NCI-H82 treated with DMSO at 0.1 percent for 48 hours (cell line): ENCODE data around the gene OXSR1.
"Not testable (repeated sequence)": the region's sequence is repeated elsewhere in the genome, so short reads cannot be mapped to it uniquely, and the experiment has no call there.

Source experiments
- DNase-seq: peaks from one replicate; lab custom pipeline; 2025; ENCODE audit not compliant: unreplicated experiment; lab: John Stamatoyannopoulos, UW

Gene OXSR1

GRCh38 chr3:38165722-38166387 is 518 bp downstream of the OXSR1 start:
- no peak for DNase-seq

DNA sequence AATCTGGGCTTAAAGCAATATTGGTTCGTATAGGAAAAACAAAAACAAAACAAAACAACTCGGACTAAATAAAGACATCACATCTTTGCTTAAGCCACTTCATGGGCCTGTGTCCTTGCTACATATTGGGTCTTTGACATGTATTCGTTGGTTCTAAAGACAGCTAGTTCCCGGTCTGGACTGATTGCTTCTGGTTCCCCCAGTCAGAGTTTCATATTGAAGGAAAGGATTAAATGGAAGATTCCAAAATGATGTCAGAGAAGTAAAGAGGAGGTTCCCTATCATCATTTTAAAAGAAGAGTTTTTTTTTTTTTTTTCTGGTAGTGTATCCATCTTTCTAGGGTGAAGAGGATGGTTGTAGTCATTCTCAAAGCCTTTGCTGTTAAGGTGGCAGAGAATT is 2.3 kb downstream of the OXSR1 start:
- no peak for DNase-seq

DNA sequence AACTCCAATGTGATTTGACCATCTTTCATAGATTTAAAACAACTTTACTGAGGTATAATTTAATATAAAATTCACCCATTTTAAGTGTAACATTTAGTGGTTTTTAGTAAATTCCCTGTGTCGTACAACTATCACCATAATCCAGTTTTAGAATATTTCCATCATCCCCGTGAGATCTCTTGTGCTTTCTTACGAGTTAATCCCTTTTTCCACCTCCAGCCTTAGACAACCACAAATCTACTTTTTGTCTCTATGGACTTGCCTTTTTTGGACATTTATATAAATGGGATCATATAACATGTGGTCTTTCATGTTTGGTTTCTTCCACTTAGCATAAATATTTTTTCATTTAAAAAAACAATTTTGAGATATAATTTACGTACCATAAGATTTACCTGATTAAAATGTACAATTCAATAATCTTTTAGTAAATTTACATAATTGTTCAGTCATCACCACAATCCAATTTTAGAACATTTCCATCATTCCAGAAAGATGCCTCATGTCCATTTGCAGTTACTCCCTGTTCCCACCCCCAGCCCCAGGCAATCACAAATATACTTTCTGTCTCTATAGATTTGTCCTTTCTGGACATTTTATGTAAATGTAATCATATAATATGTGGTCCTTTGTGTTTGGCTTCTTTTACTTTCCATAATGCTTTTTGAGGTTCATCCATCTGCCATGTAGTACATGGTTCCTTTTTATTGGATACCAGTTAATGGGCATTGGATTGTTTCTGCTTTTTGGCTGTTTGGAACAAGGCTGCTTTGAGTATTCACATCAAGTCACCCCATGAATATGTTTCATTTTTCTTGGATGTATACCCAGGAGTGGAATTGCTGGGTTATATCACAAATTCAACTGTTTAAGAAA is 3.1 kb downstream of the OXSR1 start:
- DNase-seq, result no peak

- DNase-seq, result no peak
Observed at GRCh38 chr3:38169027-38169317, 3.6 kb downstream of the OXSR1 start.

- DNase-seq, result no peak
Observed at GRCh38 chr3:38170722-38171121, 5.4 kb downstream of the OXSR1 start.

DNA sequence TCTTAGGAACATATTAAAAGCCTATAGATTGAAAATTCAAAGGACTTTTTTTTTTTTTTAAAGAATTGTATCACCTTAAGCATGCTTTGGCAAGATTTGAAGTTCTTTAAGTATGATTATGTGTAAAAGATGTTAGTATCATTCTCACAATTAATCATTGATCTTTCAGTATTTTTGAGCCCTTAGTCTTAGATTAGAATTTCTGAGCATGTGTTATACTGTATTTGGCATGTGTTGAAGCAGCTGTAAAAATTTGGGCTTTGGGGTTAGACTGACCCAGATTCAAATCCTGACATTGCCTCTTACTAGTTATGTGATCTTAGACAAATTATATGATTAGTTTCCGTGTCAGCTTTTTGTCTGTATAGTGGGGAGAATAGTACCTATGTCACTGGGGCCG is 6.3 kb downstream of the OXSR1 start:
- no peak for DNase-seq

DNA sequence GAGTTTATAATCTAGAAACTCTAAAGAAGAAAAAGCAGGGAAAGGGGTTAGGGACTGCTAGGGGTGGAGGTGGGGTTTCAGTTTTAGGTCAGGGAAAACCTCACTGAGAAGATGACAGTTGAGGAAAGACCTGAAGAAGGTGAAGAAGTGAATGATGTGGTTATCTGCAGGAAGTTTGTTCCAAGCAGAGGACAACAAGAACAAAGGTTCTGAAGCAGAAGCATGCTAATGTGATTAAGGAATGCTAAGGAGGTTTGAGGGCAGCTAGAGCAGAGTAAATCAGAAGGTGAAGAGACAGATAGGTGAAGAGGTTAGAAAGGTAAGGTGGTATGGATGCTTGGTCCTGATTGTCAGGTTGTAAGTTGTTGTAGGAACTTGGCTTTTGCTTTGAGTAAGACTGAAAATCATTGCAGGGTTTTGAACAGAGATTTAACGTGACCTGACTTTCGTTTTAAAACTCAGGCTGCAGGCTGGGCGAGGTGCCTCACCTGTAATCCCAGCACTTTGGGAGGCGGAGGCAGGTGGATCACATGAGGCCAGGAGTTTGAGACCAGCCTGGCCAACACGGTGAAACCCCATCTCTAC is 8.6 kb downstream of the OXSR1 start:
- DNase-seq, result no peak

GRCh38 chr3:38177181-38177580 is 11.8 kb downstream of the OXSR1 start:
- DNase-seq, result no peak

- no peak for DNase-seq
Observed at GRCh38 chr3:38186781-38187180, 21.4 kb downstream of the OXSR1 start.

- no peak for DNase-seq
Observed at GRCh38 chr3:38190481-38190881, 25.1 kb downstream of the OXSR1 start.

- not testable (repeated sequence) for DNase-seq
Observed at GRCh38 chr3:38202931-38203330, 37.6 kb downstream of the OXSR1 start.

DNA sequence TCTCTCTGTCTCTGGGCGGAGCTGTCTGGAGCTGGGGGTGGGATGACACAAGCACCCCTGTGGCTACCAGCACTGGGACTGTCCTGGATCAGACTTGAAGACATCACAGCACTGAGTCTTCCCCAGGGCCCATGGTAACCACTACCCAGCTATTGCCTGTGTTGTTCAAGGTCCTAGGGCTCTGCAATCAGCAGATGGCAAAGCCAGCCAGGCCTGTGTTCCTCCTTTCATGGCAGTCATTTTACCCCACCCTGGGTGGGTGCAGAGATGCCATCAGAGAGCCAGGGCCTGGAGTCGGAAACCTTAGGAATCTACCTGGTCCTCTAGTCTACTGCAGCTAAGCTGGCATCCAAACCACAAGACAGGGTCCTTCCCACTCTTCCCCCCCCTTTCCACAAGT is 38.4 kb downstream of the OXSR1 start:
- no peak for DNase-seq

DNA sequence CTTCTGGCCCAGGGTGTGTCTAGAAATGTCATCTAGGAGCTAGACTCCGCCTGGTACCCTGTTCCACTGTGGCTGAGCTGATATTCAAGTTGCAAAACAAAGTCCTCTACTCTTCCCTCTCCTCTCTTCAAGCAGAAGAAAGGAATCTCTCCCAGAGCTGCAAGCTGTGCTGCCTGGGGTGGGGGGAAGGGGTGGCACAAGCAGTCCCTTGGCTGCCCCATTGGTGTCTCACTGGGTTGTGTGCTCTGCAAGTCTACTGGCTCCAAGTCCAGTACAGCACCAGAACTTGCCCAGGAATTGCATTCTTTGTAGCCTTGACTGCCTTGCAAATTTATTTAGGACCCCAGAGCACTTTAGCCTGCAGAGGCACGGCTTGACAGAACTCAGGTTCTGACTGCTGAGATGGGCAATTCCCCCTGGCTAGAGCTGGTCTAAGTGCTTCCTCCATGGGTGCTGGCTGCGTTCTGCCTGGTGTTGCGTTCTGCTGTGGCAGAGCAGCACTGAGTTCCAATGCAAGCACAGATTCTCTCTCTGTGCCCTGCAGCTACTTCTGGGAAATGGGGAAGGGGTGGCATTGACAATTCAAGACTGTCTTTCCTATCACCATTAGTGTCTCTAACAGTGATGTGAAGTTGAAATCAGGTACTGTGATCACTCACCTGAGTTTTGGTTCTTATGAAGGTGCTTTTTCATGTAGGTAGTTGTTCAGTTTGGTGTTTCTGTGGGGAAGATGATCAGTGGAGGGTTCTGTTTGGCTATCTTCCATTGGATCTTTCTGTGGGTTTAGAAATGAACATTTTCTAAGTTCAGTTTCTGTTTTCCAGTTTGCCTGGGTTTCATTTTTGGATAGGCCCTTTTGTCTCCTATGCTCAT is 39.5 kb downstream of the OXSR1 start:
- DNase-seq, result no peak

DNA sequence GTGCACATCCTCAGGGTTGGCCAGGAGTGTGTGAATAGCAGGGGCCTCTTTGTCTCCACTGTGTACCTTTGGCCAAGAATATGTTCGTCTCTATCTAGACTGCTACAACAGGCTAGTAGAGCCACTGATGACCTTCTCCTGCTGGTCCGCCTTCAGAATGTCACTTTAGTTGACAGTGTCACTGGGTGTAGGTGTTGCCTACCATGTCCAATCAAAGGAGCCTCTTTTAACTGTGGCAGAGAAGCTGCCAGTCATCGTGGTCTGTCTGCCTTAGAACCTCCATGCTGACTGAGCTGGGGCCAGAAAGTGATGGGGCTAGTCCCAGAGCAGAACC is 40.1 kb downstream of the OXSR1 start:
- DNase-seq, result no peak

- no peak for DNase-seq
Observed at GRCh38 chr3:38207254-38208003, 42.1 kb downstream of the OXSR1 start.

- DNase-seq, result no peak
Observed at GRCh38 chr3:38210141-38210757, 44.9 kb downstream of the OXSR1 start.

- DNase-seq, result no peak
Observed at GRCh38 chr3:38212141-38212540, 46.8 kb downstream of the OXSR1 start.

GRCh38 chr3:38214560-38214959 is 49.2 kb downstream of the OXSR1 start:
- no peak for DNase-seq

- no peak for DNase-seq
Observed at GRCh38 chr3:38219609-38220197, 54.4 kb downstream of the OXSR1 start.

DNA sequence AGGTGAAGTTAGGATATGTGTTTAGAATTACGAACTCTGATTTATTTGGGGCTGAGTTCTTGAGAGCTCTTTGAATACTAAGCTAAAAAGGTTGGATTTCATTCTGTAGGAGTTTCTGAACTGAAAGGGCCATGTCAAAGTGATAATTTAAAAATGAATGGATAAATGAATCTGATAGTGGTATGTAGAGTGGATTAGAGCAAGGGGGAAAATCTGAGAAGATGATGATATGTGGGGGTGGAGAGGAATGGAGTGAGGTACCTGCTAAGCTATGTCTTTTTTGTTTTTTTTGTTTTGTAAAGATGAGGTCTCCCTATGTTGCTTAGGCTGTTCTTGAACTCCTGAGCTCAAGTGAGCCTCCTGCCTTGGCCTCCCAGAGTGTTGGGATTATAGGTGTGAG is 55.7 kb downstream of the OXSR1 start:
- DNase-seq, result no peak
